Measurements from ENCODE around the gene FAM151A.

DNA sequence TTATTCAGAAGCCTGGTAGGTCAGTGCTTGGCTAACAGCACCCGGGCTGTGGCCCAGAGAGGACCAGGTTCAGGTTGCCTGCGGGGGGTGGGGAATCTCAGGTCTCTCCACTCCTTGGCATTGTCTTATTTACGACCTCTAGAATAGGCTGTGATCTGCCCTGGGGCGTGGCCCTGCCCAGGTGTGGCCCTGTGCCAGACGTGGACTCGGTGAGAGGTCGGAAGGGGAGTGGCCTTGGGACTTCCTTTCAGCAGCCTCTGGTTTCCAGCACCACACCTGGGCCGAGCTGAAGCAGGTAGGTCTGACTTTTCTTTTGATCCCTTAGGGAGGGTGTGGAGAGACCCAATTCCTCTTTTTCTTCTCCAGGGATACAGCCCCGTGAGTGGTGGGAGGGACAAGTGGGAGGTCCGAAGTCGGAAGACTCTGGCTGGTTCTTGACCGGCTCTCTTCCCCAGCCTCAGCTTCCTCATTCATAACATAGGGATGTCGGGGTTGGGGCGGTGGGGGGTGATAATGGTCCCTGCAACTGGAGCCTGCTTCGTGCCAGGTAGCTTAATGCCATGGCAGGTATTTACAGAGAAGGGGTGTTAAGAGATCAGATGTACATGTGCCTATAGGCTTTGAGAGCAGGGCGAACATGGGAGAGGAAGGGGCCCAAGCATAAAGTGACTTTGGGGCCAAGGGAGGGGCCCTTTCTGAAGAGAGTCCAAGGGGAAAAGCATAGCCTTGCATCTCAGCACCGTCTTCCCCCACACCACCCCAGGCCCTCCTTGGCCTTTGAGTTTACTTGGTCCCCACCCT, 58.8 kb downstream of the FAM151A start:
- TF ChIP-seq EZH2 (IDR thresholded peaks at IDR 0.05; ENCODE audit: low read depth, unreplicated experiment) (no peak), EZH2phosphoT487 (IDR thresholded peaks at IDR 0.05; ENCODE audit: unreplicated experiment) (no peak)
- TF ChIP-seq, protein P1, sequence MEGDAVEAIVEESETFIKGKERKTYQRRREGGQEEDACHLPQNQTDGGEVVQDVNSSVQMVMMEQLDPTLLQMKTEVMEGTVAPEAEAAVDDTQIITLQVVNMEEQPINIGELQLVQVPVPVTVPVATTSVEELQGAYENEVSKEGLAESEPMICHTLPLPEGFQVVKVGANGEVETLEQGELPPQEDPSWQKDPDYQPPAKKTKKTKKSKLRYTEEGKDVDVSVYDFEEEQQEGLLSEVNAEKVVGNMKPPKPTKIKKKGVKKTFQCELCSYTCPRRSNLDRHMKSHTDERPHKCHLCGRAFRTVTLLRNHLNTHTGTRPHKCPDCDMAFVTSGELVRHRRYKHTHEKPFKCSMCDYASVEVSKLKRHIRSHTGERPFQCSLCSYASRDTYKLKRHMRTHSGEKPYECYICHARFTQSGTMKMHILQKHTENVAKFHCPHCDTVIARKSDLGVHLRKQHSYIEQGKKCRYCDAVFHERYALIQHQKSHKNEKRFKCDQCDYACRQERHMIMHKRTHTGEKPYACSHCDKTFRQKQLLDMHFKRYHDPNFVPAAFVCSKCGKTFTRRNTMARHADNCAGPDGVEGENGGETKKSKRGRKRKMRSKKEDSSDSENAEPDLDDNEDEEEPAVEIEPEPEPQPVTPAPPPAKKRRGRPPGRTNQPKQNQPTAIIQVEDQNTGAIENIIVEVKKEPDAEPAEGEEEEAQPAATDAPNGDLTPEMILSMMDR (conservative IDR thresholded peaks at IDR 0.05; ENCODE audit: low read depth in 2 of 2) = no peak
- TF ChIP-seq, protein P2, sequence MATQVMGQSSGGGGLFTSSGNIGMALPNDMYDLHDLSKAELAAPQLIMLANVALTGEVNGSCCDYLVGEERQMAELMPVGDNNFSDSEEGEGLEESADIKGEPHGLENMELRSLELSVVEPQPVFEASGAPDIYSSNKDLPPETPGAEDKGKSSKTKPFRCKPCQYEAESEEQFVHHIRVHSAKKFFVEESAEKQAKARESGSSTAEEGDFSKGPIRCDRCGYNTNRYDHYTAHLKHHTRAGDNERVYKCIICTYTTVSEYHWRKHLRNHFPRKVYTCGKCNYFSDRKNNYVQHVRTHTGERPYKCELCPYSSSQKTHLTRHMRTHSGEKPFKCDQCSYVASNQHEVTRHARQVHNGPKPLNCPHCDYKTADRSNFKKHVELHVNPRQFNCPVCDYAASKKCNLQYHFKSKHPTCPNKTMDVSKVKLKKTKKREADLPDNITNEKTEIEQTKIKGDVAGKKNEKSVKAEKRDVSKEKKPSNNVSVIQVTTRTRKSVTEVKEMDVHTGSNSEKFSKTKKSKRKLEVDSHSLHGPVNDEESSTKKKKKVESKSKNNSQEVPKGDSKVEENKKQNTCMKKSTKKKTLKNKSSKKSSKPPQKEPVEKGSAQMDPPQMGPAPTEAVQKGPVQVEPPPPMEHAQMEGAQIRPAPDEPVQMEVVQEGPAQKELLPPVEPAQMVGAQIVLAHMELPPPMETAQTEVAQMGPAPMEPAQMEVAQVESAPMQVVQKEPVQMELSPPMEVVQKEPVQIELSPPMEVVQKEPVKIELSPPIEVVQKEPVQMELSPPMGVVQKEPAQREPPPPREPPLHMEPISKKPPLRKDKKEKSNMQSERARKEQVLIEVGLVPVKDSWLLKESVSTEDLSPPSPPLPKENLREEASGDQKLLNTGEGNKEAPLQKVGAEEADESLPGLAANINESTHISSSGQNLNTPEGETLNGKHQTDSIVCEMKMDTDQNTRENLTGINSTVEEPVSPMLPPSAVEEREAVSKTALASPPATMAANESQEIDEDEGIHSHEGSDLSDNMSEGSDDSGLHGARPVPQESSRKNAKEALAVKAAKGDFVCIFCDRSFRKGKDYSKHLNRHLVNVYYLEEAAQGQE (IDR thresholded peaks at IDR 0.05; ENCODE audit: unreplicated experiment) = no peak

All from GM23338 (cell line).